A673 (cell line): ENCODE data around the gene RNU6-7.

Experiments
- CTCF ChIP-seq: fragments of 300-800, 200-600 bp; sonication (generic); conservative IDR thresholded peaks from 2 replicates; pipeline ENCODE4 v1.5.1; 2017; ENCODE audit warnings: low read depth, mild to moderate bottlenecking, antibody characterized with exemption, low read length, moderate library complexity, mixed read lengths
- EZH2 ChIP-seq: fragments of 200-600 bp; sonication (generic); IDR thresholded peaks from 2 replicates; pipeline ENCODE4 v1.6.1; 2017; ENCODE audit warnings: borderline replicate concordance, low read depth, mild to moderate bottlenecking, mixed read lengths, antibody characterized with exemption, low read length; ENCODE audit not compliant: poor library complexity, severe bottlenecking

- TF ChIP-seq CTCF = no peak
- TF ChIP-seq EZH2 = no peak
Observed at GRCh38 chr14:32225378-32225920, 23.6 kb downstream of the RNU6-7 start.
